GM21390 (cell line): ENCODE data around the gene ARL2.
A peak's percentile ranks its signal among the peaks of the same experiment; 100 is the strongest.
"Not testable (repeated sequence)": the region's sequence is repeated elsewhere in the genome, so short reads cannot be mapped to it uniquely, and the experiment has no call there.

ENCODE experiments used
- ATAC-seq: cut with Tn5 transposase; IDR thresholded peaks from one replicate; pipeline ENCODE4 v1.9.1; 2021; ENCODE audit not compliant: unreplicated experiment

ARL2 gene

DNA sequence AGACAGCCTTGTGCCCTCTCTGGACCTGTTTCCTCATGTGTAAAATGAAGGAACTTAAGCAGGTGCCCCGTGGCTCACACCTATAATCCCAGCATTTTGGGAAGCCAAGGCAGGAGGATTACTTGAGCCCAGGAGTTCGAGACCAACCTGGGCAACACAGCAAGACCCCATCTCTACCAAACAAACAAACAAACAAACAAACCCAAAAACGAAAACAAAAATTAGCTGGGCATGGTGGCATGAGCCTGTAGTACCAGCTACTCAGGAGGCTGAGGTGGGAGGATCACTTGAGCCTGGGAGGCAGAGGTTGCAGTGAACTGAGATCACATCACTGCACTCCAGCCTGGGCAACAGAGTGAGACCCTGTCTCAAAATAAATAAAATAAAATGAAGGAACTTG lies 10.0 kb upstream of the ARL2 start:
- ATAC-seq: not testable (repeated sequence)

- ATAC-seq: no peak
Observed at GRCh38 chr11:65008016-65008415, 5.9 kb upstream of the ARL2 start.

GRCh38 chr11:65008873-65009272 lies 5.1 kb upstream of the ARL2 start:
- ATAC-seq: no peak

DNA sequence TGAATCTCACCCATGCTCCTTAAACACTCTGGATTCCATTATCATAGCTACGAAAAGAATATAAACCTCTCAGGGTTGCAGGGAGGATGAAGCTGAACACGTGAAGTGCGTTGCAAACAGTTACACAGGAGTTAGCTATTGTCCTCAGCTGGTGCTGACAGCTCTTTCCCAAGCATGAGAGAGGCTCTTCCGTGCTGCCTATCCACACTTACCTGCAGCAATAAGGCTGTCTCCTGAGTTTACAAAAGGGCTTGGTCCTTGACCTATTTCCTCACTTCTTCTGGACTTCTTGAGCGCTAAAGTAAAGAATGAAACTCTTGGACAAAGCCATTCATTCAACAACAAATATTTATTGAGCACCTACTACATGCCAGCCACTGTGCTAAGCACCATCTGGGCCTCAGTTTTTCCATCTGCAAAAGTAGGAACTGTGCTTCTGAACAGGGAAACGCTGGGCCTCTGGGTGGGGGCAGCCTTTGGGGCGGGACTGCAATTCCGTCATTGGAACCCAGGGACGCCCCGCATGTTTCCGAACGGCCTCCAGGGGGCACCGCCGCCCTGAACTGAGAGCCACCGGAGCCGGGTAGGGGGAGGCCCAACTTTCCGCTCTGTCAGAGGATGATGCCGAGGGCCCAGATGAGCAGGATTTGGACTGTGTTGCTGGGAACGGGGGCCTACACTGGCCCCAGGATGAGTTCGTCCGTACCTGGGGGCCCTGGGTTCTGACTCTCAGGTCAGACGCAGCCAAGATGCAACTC lies 651 bp upstream of the ARL2 start:
- peak; percentile 62 for ATAC-seq

GRCh38 chr11:65014726-65015227 lies 817 bp downstream of the ARL2 start:
- no peak for ATAC-seq

DNA sequence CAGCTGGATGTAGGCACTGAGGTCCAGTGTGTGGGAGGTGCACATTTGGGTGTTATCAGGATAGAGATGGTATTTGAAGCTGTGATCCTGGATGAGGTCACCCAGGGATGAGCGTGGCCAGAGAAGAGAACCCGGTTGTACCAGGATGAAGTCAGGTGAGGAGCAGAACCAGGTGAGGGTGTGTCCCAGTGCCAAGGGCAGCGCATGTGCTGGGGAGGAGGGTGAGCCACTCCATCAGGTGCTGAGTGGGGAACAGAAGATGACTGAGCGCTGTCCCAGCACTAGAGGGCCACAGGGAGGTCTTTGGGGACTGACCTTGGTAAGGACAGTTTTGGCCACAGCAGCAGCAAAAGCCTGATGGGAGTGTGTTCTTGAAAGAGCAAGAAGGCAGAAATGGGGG lies 2.7 kb downstream of the ARL2 start:
- ATAC-seq: no peak

DNA sequence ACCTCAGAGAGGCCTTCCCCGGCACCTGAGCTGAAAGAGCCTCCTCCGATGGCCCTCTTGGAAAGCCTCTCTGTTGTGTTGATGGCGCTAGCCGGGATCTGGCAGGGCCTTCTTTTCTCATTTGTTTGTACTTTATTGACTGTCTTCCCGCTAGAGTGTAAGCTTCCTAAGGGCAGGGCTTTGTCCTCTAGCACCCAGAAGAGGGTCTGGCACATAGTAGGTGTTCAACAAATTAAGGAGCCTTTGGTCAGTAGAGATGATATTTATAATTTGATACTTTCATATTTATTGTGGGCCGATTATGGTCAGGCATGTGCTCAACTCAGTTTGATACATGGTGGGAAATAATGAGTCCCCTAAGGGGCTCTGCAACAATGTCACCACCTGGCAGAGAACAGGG lies 4.0 kb downstream of the ARL2 start:
- ATAC-seq: no peak

DNA sequence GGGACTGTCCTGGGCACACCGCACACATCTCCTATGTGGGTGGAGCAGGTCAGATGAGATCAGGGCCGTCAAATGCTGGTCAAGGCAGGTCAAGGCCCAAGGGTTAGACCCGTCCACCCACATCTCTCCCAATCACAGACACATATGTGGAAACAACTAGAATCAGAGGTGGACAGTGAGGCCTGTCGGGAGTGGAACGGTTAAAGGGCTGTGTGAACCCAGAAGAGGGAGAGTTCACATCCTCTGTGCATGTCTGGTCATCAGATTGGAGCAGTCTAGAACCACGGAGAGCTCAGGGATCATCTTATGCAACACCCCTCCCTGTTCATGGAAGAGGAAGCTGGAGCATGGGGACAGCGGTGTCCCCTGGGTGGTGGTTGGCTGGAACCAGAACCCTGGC lies 5.9 kb downstream of the ARL2 start:
- no peak for ATAC-seq

GRCh38 chr11:65021003-65021402 lies 7.0 kb downstream of the ARL2 start:
- no peak for ATAC-seq

DNA sequence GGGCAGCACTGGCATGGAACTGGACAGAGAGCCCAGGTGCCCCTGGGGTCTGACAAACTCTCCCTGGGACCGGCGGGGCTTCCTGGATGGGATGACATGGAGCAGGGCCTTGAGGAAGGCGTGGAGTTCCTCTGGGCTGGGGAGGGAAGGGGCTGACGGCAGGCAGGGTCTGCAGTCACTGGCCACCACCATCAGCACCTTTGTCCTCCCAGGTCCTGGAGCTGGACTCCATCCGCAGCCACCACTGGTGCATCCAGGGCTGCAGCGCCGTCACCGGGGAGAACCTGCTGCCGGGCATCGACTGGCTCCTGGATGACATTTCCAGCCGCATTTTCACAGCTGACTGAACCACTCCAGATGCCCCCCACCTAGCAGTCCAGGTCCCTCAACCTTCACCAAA lies 7.5 kb downstream of the ARL2 start:
- no peak for ATAC-seq

- ATAC-seq: not testable (repeated sequence)
Observed at GRCh38 chr11:65023502-65023901, 9.5 kb downstream of the ARL2 start.

GRCh38 chr11:65026810-65027209 lies 12.8 kb downstream of the ARL2 start:
- ATAC-seq: no peak

GRCh38 chr11:65027213-65028067 lies 13.5 kb downstream of the ARL2 start, which contains the start of gene SNX15:
TSS of gene SNX15 (plus strand) at chr11:65027439. CDS start at chr11:65027538, 99 bp downstream.
- ATAC-seq: peak; percentile 81

GRCh38 chr11:65032216-65032615 lies 18.3 kb downstream of the ARL2 start:
- ATAC-seq: no peak

DNA sequence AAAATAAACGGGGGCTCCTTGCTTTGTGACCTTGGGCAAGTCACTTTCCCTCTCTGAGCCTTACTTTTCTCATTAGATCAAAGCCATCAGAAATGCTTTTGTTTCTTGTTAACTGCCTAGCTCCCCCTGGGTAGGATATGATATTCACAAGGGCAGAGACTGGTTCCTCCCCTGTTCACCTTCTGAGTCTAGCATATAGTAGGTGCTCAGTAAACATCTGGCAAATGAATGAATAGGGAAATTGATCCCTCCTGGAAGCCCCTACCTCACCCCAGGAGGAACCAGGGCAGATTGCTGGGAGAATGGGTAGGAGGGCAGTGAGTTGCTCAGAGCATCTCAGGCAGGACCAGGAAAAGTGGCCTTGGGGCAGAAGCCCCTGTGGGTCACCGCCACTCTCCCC lies 20.5 kb downstream of the ARL2 start:
- no peak for ATAC-seq

GRCh38 chr11:65035579-65035978 lies 21.6 kb downstream of the ARL2 start:
- no peak for ATAC-seq

DNA sequence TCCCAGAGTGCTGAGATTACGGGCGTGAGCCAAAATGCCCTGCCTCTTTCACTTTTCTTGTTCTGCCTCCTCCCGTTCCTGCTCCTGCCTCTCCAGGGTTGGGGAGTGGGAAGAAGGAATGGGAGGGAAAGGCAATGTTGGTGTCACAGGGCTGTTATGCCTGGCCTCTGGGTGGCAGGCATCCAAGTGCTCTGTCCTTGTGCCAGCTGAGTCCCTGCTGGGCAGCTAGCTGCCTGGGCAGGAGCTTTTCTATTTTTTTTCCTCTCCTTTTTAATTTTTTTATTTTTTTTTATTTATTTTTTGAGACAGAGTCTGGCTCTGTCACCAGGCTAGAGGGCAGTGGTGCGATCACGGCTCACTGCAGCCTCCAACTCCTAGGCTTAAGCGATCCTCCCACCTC lies 23.0 kb downstream of the ARL2 start:
- no peak for ATAC-seq

GRCh38 chr11:65040520-65040846 lies 26.5 kb downstream of the ARL2 start:
- ATAC-seq: no peak

DNA sequence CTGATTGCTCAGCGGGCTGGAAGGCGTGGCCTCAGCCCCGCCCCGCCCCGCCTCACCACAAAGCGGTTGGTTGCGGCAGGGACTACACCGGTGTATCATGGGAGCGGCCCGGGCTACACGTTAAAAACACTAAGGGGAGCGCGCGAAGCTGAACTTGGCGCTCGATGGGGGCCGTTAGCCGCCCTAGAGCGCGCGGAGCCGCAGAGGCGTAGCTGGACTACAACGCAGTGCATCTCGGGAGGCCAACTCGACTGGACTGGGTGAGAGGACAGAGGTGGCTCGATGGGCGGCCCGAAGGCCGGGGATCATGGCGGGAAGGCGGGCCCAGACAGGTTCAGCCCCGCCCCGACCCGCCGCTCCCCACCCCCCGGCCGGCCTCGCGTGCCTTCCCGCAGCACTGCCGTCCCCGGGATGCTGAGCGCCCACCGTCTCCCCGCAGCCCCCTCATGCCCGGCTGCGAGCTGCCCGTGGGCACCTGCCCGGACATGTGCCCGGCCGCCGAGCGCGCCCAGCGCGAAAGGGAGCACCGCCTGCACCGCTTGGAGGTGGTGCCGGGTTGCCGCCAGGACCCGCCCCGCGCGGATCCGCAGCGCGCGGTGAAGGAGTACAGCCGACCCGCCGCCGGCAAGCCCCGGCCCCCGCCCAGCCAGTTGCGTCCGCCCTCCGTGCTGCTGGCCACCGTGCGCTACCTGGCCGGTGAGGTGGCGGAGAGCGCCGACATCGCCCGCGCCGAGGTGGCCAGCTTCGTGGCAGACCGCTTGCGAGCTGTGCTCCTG lies 27.1 kb downstream of the ARL2 start, which contains the start of gene SAC3D1:
Gene SAC3D1, plus strand, starts transcription at position 364 of the 776 bp plus-strand sequence. Its CDS starts 83 bp downstream, at position 447.
- peak; percentile 82 for ATAC-seq

GRCh38 chr11:65042891-65043290 lies 28.9 kb downstream of the ARL2 start:
- no peak for ATAC-seq

DNA sequence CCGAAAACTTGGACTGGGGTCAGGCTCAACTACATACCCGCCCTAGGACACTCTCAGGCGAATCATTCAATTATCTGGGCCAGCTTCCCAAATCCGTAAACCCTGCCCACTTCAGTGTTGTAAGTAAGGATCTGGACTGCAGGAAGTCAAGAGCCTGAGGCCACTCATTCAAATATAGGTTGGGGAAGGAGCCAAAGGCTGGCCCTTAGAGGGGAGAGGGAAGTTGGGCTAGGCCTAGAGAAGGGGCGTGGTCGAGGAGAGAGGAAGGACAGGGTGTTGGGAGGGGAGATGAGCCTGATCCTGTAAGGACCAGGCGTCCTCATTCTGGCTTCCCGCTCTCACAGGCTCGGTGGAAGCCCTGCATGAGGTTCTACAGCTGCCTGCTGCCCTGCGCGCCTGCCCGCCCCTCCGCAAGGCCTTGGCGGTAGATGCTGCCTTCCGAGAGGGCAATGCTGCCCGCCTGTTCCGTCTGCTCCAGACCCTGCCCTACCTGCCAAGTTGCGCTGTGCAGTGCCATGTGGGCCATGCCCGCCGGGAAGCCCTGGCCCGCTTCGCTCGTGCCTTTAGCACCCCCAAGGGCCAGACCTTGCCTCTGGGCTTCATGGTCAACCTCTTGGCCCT lies 30.0 kb downstream of the ARL2 start:
- ATAC-seq: no peak
